ENCODE data around the gene ARSJ.

The ARSJ gene

GRCh38 chr4:113919145-113919544 is 60.3 kb downstream of the ARSJ start:
- no peak for DNase-seq
- TF ChIP-seq GATA1 (IDR thresholded peaks at IDR 0.05; ENCODE audit: low read depth, low read length) = no peak
- no peak for TF ChIP-seq POLR2A (IDR thresholded peaks at IDR 0.05; ENCODE audit: low read length)

- DNase-seq = no peak
Observed at GRCh38 chr4:113908829-113909228, 70.6 kb downstream of the ARSJ start.

GRCh38 chr4:113907559-113907958 is 71.9 kb downstream of the ARSJ start:
- TF ChIP-seq POLR2A (IDR thresholded peaks at IDR 0.05; ENCODE audit: low read length) (no peak), GATA1 (IDR thresholded peaks at IDR 0.05; ENCODE audit: low read depth, low read length) (no peak)
- DNase-seq = no peak

More at GRCh38 chr4:113908829-113909228, 70.6 kb downstream of the ARSJ start:
- TF ChIP-seq GATA1 (IDR thresholded peaks at IDR 0.05; ENCODE audit: low read depth, low read length) = no peak
- no peak for TF ChIP-seq POLR2A (IDR thresholded peaks at IDR 0.05; ENCODE audit: low read length)

- TF ChIP-seq GATA1 (IDR thresholded peaks at IDR 0.05; ENCODE audit: low read depth, low read length) (no peak), POLR2A (IDR thresholded peaks at IDR 0.05; ENCODE audit: low read length) (no peak)
- DNase-seq = no peak
Observed at GRCh38 chr4:113905301-113905700, 74.1 kb downstream of the ARSJ start.

- TF ChIP-seq POLR2A (IDR thresholded peaks at IDR 0.05; ENCODE audit: low read length) (no peak), GATA1 (IDR thresholded peaks at IDR 0.05; ENCODE audit: low read depth, low read length) (no peak)
- no peak for DNase-seq
Observed at GRCh38 chr4:113904877-113905276, 74.6 kb downstream of the ARSJ start.

GRCh38 chr4:113901994-113902787 is 77.3 kb downstream of the ARSJ start:
- no peak for DNase-seq
- TF ChIP-seq GATA1 (IDR thresholded peaks at IDR 0.05; ENCODE audit: low read depth, low read length) (no peak), POLR2A (IDR thresholded peaks at IDR 0.05; ENCODE audit: low read length) (no peak)

GRCh38 chr4:113899271-113900070 is 80.0 kb downstream of the ARSJ start:
- no peak for TF ChIP-seq GATA1 (IDR thresholded peaks at IDR 0.05; ENCODE audit: low read depth, low read length)
- no peak for TF ChIP-seq POLR2A (IDR thresholded peaks at IDR 0.05; ENCODE audit: low read length)
- DNase-seq = no peak

- no peak for DNase-seq
- no peak for TF ChIP-seq GATA1 (IDR thresholded peaks at IDR 0.05; ENCODE audit: low read depth, low read length)
- TF ChIP-seq POLR2A (IDR thresholded peaks at IDR 0.05; ENCODE audit: low read length) = no peak
Observed at GRCh38 chr4:113893546-113893945, 85.9 kb downstream of the ARSJ start.

- no peak for TF ChIP-seq POLR2A (IDR thresholded peaks at IDR 0.05; ENCODE audit: low read length)
- TF ChIP-seq GATA1 (IDR thresholded peaks at IDR 0.05; ENCODE audit: low read depth, low read length) = no peak
- no peak for DNase-seq
Observed at GRCh38 chr4:113888006-113888405, 91.4 kb downstream of the ARSJ start.

- DNase-seq = no peak
- no peak for TF ChIP-seq GATA1 (IDR thresholded peaks at IDR 0.05; ENCODE audit: low read depth, low read length)
- no peak for TF ChIP-seq POLR2A (IDR thresholded peaks at IDR 0.05; ENCODE audit: low read length)
Observed at GRCh38 chr4:113885291-113885690, 94.2 kb downstream of the ARSJ start.

GRCh38 chr4:113884655-113885054 is 94.8 kb downstream of the ARSJ start:
- DNase-seq = no peak
- TF ChIP-seq POLR2A (IDR thresholded peaks at IDR 0.05; ENCODE audit: low read length) (no peak), GATA1 (IDR thresholded peaks at IDR 0.05; ENCODE audit: low read depth, low read length) (no peak)

- no peak for DNase-seq
- TF ChIP-seq GATA1 (IDR thresholded peaks at IDR 0.05; ENCODE audit: low read depth, low read length) (no peak), POLR2A (IDR thresholded peaks at IDR 0.05; ENCODE audit: low read length) (no peak)
Observed at GRCh38 chr4:113882668-113883067, 96.8 kb downstream of the ARSJ start.

GRCh38 chr4:113881256-113881655 is 98.2 kb downstream of the ARSJ start:
- DNase-seq = no peak

GRCh38 chr4:113880240-113881028 is 99.0 kb downstream of the ARSJ start:
- no peak for DNase-seq
- TF ChIP-seq POLR2A (IDR thresholded peaks at IDR 0.05; ENCODE audit: low read length) = no peak
- no peak for TF ChIP-seq GATA1 (IDR thresholded peaks at IDR 0.05; ENCODE audit: low read depth, low read length)

More at GRCh38 chr4:113881256-113881655, 98.2 kb downstream of the ARSJ start:
- TF ChIP-seq POLR2A (IDR thresholded peaks at IDR 0.05; ENCODE audit: low read length) (no peak), GATA1 (IDR thresholded peaks at IDR 0.05; ENCODE audit: low read depth, low read length) (no peak)
